NB4 (cell line): Measurements from ENCODE around the gene DLK1.

Experiments
- CTCF ChIP-seq: IDR thresholded peaks from one replicate; pipeline ENCODE4 v1.5.1; 2012; ENCODE audit warnings: low read depth, low read length
- MAX ChIP-seq: IDR thresholded peaks from 2 replicates; pipeline ENCODE4 v1.6.1; 2011; ENCODE audit warnings: low read depth, low read length
- MYC ChIP-seq: IDR thresholded peaks from 2 replicates; pipeline ENCODE4 v1.6.1; 2011; ENCODE audit warnings: low read depth, low read length
- POLR2A ChIP-seq: IDR thresholded peaks from 2 replicates; pipeline ENCODE4 v1.6.1; 2011; ENCODE audit warnings: mild to moderate bottlenecking; ENCODE audit not compliant: insufficient read length; ENCODE audit errors: extremely low read depth

DNA sequence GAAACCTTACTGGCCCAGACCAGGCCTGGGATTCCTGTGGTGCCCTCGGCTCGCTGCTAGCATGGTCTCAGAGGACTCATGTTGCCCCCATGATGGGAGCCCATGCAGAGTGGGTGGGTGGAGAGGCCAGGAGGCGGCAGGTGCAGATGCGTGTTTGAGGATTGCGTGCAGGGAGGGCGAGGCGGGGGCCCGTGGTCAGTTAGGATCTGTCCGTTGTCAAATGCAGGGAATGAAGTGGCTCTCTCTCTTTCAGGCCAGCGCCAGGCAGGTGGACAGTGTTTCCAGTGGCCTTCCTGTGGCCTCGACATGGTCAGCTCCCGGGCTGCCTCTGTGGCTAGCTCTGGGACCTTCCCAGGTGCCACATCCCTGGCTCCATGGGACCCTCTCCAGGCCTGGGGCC is 39.3 kb upstream of the DLK1 start:
- TF ChIP-seq CTCF (no peak), POLR2A (no peak), MAX (no peak), MYC (no peak)
